ENCODE data around the gene DNAL4.

GRCh38 chr22:38750104-38750503 lies 43.8 kb downstream of the DNAL4 start:
- no peak for TF ChIP-seq POLR2A (IDR thresholded peaks at IDR 0.05; ENCODE audit: low read length)
- TF ChIP-seq GATA1 (IDR thresholded peaks at IDR 0.05; ENCODE audit: low read depth, low read length), result no peak
